Panc1 (cell line): ENCODE measurements around the gene CNPY2.

Source experiments
- POLR2AphosphoS5 ChIP-seq: IDR thresholded peaks from 2 replicates; pipeline ENCODE4 v1.6.1; 2012; ENCODE audit warnings: mild to moderate bottlenecking, low read depth, low read length, moderate library complexity
- SIN3A ChIP-seq: IDR thresholded peaks from 2 replicates; pipeline ENCODE4 v1.6.1; 2012; ENCODE audit warnings: low read depth, mild to moderate bottlenecking, low read length, moderate library complexity, borderline replicate concordance; ENCODE audit not compliant: insufficient read depth
- TCF7L2 ChIP-seq: IDR thresholded peaks from 2 replicates; pipeline ENCODE4 v1.6.1; 2011; ENCODE audit warnings: mild to moderate bottlenecking, low read depth, low read length, inconsistent platforms
- TF ChIP-seq, protein P1 (sequence below), 2 experiments: IDR thresholded peaks; 2 replicates each; pipeline ENCODE4 v1.6.1; 2011 to 2012; ENCODE audit warnings: low read depth in 2 of 2, control low read depth in 1 of 2, low read length in 1 of 2, mild to moderate bottlenecking in 1 of 2, moderate library complexity in 1 of 2; ENCODE audit not compliant: insufficient read depth in 1 of 2
- TF ChIP-seq, protein P2 (sequence below): fragments of 450-650 bp; IDR thresholded peaks from 2 replicates; pipeline ENCODE4 v1.5.1; 2017; ENCODE audit warnings: mild to moderate bottlenecking

DNA sequence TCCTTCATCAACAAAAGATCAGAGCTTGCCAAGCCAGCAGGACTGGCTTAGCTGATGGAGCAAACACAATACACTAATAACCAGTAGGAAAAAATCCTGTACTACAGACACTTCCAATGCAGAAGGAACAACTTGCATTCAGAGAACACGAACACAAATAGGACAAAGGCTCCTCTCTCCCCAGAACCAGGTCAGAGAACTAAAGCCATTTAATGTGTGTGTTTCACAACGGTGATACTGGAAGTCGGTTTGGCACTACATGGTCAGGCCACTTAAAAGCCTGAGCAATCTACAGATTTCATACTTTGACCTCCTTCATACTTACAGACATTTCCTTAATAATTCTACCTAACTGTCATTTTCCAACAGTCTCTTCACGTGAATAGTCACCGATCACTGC, 22.0 kb downstream of the CNPY2 start:
- TF ChIP-seq, protein P1, sequence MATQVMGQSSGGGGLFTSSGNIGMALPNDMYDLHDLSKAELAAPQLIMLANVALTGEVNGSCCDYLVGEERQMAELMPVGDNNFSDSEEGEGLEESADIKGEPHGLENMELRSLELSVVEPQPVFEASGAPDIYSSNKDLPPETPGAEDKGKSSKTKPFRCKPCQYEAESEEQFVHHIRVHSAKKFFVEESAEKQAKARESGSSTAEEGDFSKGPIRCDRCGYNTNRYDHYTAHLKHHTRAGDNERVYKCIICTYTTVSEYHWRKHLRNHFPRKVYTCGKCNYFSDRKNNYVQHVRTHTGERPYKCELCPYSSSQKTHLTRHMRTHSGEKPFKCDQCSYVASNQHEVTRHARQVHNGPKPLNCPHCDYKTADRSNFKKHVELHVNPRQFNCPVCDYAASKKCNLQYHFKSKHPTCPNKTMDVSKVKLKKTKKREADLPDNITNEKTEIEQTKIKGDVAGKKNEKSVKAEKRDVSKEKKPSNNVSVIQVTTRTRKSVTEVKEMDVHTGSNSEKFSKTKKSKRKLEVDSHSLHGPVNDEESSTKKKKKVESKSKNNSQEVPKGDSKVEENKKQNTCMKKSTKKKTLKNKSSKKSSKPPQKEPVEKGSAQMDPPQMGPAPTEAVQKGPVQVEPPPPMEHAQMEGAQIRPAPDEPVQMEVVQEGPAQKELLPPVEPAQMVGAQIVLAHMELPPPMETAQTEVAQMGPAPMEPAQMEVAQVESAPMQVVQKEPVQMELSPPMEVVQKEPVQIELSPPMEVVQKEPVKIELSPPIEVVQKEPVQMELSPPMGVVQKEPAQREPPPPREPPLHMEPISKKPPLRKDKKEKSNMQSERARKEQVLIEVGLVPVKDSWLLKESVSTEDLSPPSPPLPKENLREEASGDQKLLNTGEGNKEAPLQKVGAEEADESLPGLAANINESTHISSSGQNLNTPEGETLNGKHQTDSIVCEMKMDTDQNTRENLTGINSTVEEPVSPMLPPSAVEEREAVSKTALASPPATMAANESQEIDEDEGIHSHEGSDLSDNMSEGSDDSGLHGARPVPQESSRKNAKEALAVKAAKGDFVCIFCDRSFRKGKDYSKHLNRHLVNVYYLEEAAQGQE (IDR thresholded peaks at IDR 0.05; ENCODE audit: insufficient read depth in 1 of 2, low read depth in 2 of 2, low read length in 1 of 2), result no peak
- TF ChIP-seq, protein P2, sequence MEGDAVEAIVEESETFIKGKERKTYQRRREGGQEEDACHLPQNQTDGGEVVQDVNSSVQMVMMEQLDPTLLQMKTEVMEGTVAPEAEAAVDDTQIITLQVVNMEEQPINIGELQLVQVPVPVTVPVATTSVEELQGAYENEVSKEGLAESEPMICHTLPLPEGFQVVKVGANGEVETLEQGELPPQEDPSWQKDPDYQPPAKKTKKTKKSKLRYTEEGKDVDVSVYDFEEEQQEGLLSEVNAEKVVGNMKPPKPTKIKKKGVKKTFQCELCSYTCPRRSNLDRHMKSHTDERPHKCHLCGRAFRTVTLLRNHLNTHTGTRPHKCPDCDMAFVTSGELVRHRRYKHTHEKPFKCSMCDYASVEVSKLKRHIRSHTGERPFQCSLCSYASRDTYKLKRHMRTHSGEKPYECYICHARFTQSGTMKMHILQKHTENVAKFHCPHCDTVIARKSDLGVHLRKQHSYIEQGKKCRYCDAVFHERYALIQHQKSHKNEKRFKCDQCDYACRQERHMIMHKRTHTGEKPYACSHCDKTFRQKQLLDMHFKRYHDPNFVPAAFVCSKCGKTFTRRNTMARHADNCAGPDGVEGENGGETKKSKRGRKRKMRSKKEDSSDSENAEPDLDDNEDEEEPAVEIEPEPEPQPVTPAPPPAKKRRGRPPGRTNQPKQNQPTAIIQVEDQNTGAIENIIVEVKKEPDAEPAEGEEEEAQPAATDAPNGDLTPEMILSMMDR, result no peak
- no peak for TF ChIP-seq SIN3A
- no peak for TF ChIP-seq POLR2AphosphoS5
- TF ChIP-seq TCF7L2, result no peak
